GM12892 (cell line): ENCODE measurements around the gene DELE1.

Experiments used
- POLR2A ChIP-seq: IDR thresholded peaks from 2 replicates; pipeline ENCODE4 v1.6.1; 2011; ENCODE audit warnings: low read depth, low read length, control low read depth
- POLR2AphosphoS5 ChIP-seq: IDR thresholded peaks from 2 replicates; pipeline ENCODE4 v1.6.1; 2011; ENCODE audit warnings: low read depth, low read length, control low read depth
- TAF1 ChIP-seq: IDR thresholded peaks from 2 replicates; pipeline ENCODE4 v1.6.1; 2011; ENCODE audit warnings: low read depth, mild to moderate bottlenecking, control low read depth, low read length, borderline replicate concordance

DNA sequence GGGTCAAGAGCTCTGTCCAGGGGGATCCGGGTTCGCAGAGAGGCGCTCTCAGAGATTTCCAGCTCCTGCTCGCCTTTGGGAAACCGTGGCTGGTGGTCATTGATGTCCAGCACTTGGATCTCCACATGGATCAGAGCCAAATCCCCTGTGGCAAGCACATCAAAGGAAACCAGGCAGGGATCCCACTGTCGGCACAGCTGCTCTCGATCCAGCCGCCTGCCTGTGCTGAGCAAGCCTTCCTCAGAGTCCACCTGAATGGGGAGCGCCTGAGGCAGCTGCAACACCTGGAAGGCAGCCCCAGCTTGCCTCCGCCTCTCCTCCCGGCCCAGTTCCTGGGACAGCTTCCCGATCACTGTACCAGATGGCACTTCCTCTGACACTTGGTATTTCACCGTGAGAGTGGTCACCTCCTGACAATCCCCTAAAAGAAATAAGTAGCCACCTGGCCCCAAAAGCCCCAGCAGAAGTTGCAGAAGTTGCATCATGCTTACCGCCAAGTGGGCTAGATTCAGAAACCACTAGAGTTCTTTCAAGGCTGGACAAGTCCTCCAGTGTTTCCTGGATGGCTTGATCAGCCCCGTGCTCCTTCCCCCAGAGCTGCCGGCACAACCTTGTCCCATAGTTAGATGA, 33.8 kb downstream of the DELE1 start:
- TF ChIP-seq POLR2A (no peak), TAF1 (no peak), POLR2AphosphoS5 (no peak)
